ENCODE data around the gene NEO1.

The NEO1 gene

GRCh38 chr15:73028831-73029451 is 23.3 kb upstream of the NEO1 start:
- no peaks in the 10 kb centered on the region for H3K79me2 ChIP-seq (ENCODE audit: insufficient read depth, low read length)
- TF ChIP-seq CTCF (IDR thresholded peaks at IDR 0.05; ENCODE audit: insufficient read depth, low read length, poor library complexity, severe bottlenecking), result no peak
- TF ChIP-seq EZH2phosphoT487 (conservative IDR thresholded peaks at IDR 0.05; ENCODE audit: low read length), result no peak
- H3K9me3 ChIP-seq (ENCODE audit: insufficient read depth, low read length), result no peaks in the 10 kb centered on the region
- no peak overlapping the region for H3K4me2 ChIP-seq (ENCODE audit: low read depth, low read length, poor library complexity, severe bottlenecking)
- no peak overlapping the region for H2AFZ ChIP-seq (ENCODE audit: low read depth, low read length, severe bottlenecking)
- no peaks in the 10 kb centered on the region; the same call in 1 of the 2 replicates for H4K20me1 ChIP-seq (ENCODE audit: low read depth, low read length)
- no peaks in the 10 kb centered on the region for H3K27me3 ChIP-seq (ENCODE audit: low read length)
- H3K4me3 ChIP-seq (ENCODE audit: insufficient read depth, low read length, poor library complexity, severe bottlenecking), result no peak overlapping the region
- H3K27ac ChIP-seq (ENCODE audit: low read depth, low read length), result no peak overlapping the region
- H3K36me3 ChIP-seq (ENCODE audit: low read length), result no peaks in the 10 kb centered on the region
- H3K9me2 ChIP-seq (replicated peaks; ENCODE audit: insufficient read depth, low read length), result no peaks in the 10 kb centered on the region
- H3K9ac ChIP-seq (ENCODE audit: low read length), result no peak overlapping the region
- H3F3A ChIP-seq (ENCODE audit: insufficient read depth), result no peaks in the 10 kb centered on the region

- Histone ChIP-seq H3F3A (ENCODE audit: insufficient read depth) (no peaks in the 10 kb centered on the region), H3K27me3 (ENCODE audit: low read length) (no peaks in the 10 kb centered on the region), H3K79me2 (ENCODE audit: insufficient read depth, low read length) (no peaks in the 10 kb centered on the region), H2AFZ (ENCODE audit: low read depth, low read length, severe bottlenecking) (no peak overlapping the region), H3K36me3 (ENCODE audit: low read length) (no peaks in the 10 kb centered on the region), H3K9me3 (ENCODE audit: insufficient read depth, low read length) (no peaks in the 10 kb centered on the region), H3K4me2 (ENCODE audit: low read depth, low read length, poor library complexity, severe bottlenecking) (no peak overlapping the region), H3K27ac (ENCODE audit: low read depth, low read length) (no peak overlapping the region), H3K9ac (ENCODE audit: low read length) (no peak overlapping the region), H3K9me2 (replicated peaks; ENCODE audit: insufficient read depth, low read length) (no peaks in the 10 kb centered on the region), H3K4me3 (ENCODE audit: insufficient read depth, low read length, poor library complexity, severe bottlenecking) (no peak overlapping the region), H4K20me1 (ENCODE audit: low read depth, low read length) (no peaks in the 10 kb centered on the region; the same call in 1 of the 2 replicates)
- no peak for TF ChIP-seq CTCF (IDR thresholded peaks at IDR 0.05; ENCODE audit: insufficient read depth, low read length, poor library complexity, severe bottlenecking)
- TF ChIP-seq EZH2phosphoT487 (conservative IDR thresholded peaks at IDR 0.05; ENCODE audit: low read length), result no peak
Measured at GRCh38 chr15:73030122-73030679, 22.1 kb upstream of the NEO1 start.

DNA sequence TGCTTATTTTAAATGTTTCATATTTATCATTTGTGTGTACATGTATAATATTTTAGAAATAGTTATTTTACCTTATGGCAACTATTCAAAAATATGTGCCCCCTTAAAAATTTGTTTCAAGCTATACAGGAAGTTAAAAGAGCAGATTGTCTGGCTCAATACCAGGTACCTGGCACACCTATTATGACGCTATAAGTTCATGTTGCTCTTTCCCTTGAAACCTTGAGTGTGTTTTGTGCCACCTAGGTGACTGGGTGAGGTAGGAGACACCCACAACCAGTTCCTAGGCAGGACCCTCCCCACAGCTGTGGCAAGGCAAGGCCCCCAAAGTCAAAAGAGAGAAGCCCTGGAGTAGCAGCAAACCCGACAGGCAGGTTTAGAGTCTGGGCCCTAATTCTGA is 20.6 kb upstream of the NEO1 start:
- H2AFZ ChIP-seq (ENCODE audit: low read depth, low read length, severe bottlenecking), result no peak overlapping the region
- no peak overlapping the region for H3K9ac ChIP-seq (ENCODE audit: low read length)
- no peak overlapping the region for H3K4me3 ChIP-seq (ENCODE audit: insufficient read depth, low read length, poor library complexity, severe bottlenecking)
- H3K9me2 ChIP-seq (replicated peaks; ENCODE audit: insufficient read depth, low read length), result no peaks in the 10 kb centered on the region
- H4K20me1 ChIP-seq (ENCODE audit: low read depth, low read length), result no peaks in the 10 kb centered on the region; the same call in 1 of the 2 replicates
- H3K36me3 ChIP-seq (ENCODE audit: low read length), result no peaks in the 10 kb centered on the region
- no peaks in the 10 kb centered on the region for H3F3A ChIP-seq (ENCODE audit: insufficient read depth)
- no peaks in the 10 kb centered on the region for H3K79me2 ChIP-seq (ENCODE audit: insufficient read depth, low read length)
- H3K27ac ChIP-seq (ENCODE audit: low read depth, low read length), result no peak overlapping the region
- H3K9me3 ChIP-seq (ENCODE audit: insufficient read depth, low read length), result no peaks in the 10 kb centered on the region
- H3K4me2 ChIP-seq (ENCODE audit: low read depth, low read length, poor library complexity, severe bottlenecking), result no peak overlapping the region
- H3K27me3 ChIP-seq (ENCODE audit: low read length), result no peaks in the 10 kb centered on the region
- TF ChIP-seq CTCF (IDR thresholded peaks at IDR 0.05; ENCODE audit: insufficient read depth, low read length, poor library complexity, severe bottlenecking) (no peak), EZH2phosphoT487 (conservative IDR thresholded peaks at IDR 0.05; ENCODE audit: low read length) (no peak)
